B cell (primary cell): ENCODE measurements around the gene ST6GALNAC5.

Experiments
- EZH2 ChIP-seq: IDR thresholded peaks from 2 replicates; pipeline ENCODE4 v1.6.1; 2012; ENCODE audit warnings: borderline replicate concordance, low read depth, mild to moderate bottlenecking, moderate library complexity, low read length; ENCODE audit not compliant: insufficient read depth, poor library complexity, severe bottlenecking
- TF ChIP-seq, protein P1 (sequence below): fragments of 200-600 bp; IDR thresholded peaks from one replicate; pipeline ENCODE4 v1.8.0; 2022; ENCODE audit warnings: antibody characterized with exemption, mild to moderate bottlenecking

DNA sequence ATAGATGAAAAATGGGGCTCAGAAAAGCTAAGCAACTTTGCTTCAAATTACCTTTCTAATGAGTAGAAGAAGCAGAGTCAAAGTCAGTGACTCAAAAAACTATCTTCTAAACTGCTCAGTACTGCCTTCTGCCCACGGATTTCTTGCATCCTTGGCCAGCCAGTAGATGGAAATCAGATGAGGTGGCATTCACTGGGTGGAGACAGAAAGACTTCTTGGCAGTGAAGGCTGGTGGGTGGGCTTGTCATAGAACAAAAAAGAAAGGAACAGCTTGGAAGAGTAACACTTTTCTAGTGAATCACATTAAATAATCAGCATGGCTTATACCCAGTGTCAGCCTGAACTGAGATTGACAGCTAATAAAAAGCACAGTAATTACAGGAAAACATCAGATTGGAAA is 170.7 kb downstream of the ST6GALNAC5 start:
- TF ChIP-seq, protein P1, sequence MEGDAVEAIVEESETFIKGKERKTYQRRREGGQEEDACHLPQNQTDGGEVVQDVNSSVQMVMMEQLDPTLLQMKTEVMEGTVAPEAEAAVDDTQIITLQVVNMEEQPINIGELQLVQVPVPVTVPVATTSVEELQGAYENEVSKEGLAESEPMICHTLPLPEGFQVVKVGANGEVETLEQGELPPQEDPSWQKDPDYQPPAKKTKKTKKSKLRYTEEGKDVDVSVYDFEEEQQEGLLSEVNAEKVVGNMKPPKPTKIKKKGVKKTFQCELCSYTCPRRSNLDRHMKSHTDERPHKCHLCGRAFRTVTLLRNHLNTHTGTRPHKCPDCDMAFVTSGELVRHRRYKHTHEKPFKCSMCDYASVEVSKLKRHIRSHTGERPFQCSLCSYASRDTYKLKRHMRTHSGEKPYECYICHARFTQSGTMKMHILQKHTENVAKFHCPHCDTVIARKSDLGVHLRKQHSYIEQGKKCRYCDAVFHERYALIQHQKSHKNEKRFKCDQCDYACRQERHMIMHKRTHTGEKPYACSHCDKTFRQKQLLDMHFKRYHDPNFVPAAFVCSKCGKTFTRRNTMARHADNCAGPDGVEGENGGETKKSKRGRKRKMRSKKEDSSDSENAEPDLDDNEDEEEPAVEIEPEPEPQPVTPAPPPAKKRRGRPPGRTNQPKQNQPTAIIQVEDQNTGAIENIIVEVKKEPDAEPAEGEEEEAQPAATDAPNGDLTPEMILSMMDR: no peak
- TF ChIP-seq EZH2: no peak
